ENCODE data around the gene TMEM138.

TMEM138 gene

GRCh38 chr11:61361741-61362541 is at the start of gene TMEM138, which contains the start of gene CYB561A3:
TMEM138 (plus strand) TSS chr11:61362374; CDS start chr11:61364391, 2,017 bp downstream.
CYB561A3 (minus strand) TSS chr11:61361882; CDS start chr11:61356713, 5,169 bp downstream.
- DNase-seq = peak; percentile 89 to 91

- no peak for DNase-seq
Measured at GRCh38 chr11:61315260-61315659, 46.9 kb upstream of the TMEM138 start.

- DNase-seq = no peak
Measured at GRCh38 chr11:61325649-61326414, 36.3 kb upstream of the TMEM138 start.

GRCh38 chr11:61327669-61328071 is 34.5 kb upstream of the TMEM138 start:
- DNase-seq = no peak

GRCh38 chr11:61328351-61328750 is 33.8 kb upstream of the TMEM138 start:
- DNase-seq = no peak

- no peak for DNase-seq
Measured at GRCh38 chr11:61329871-61330270, 32.3 kb upstream of the TMEM138 start.

GRCh38 chr11:61331651-61332050 is 30.5 kb upstream of the TMEM138 start:
- DNase-seq = no peak

GRCh38 chr11:61332281-61332796 is 29.8 kb upstream of the TMEM138 start:
- peak in 1 of 2 donors; percentile 5 for DNase-seq

GRCh38 chr11:61332797-61333549 is 29.2 kb upstream of the TMEM138 start, which contains the start of the genes DDB1 and TKFC:
DDB1 (minus strand) TSS chr11:61333105; CDS start chr11:61332968, 137 bp downstream.
TKFC (plus strand) TSS chr11:61333228; CDS start chr11:61334729, 1,501 bp downstream.
- peak; percentile 95 to 96 for DNase-seq

GRCh38 chr11:61333550-61334433 is 28.4 kb upstream of the TMEM138 start:
- peak in 1 of 2 donors; percentile 7 for DNase-seq

GRCh38 chr11:61334434-61335354 is 27.5 kb upstream of the TMEM138 start:
- no peak for DNase-seq

- DNase-seq = no peak
Measured at GRCh38 chr11:61335355-61335710, 26.8 kb upstream of the TMEM138 start.

GRCh38 chr11:61336171-61336935 is 25.8 kb upstream of the TMEM138 start:
- DNase-seq = peak; percentile 83 to 84

GRCh38 chr11:61337706-61338470 is 24.3 kb upstream of the TMEM138 start:
- DNase-seq = no peak

- DNase-seq = no peak
Measured at GRCh38 chr11:61338783-61339489, 23.2 kb upstream of the TMEM138 start.

GRCh38 chr11:61339490-61339878 is 22.7 kb upstream of the TMEM138 start:
- DNase-seq = no peak

GRCh38 chr11:61340979-61341378 is 21.2 kb upstream of the TMEM138 start:
- no peak for DNase-seq

- DNase-seq = no peak
Measured at GRCh38 chr11:61341706-61342105, 20.5 kb upstream of the TMEM138 start.
